Adrenal gland (tissue), 12 donors: ENCODE results near the gene NEK7. TPM values are rescaled to one million over a fixed set of nuclear protein-coding genes. Genes with fewer than 3 reads are reported as not detected.
A peak's percentile ranks its signal among the peaks of the same experiment; 100 is the strongest.

Experiments used
- DNase-seq, 7 donors: peaks; one replicate each; pipeline ENCODE4 v3.0.0-alpha.2; 2019 to 2020
- H3K27ac ChIP-seq, 5 donors: fragments of 200-600 bp; sonication (generic) in 4 of 5; 1 replicate in 3 of 5; 2 replicates in 2 of 5; pipeline versions ENCODE4 v1.5.1 to v1.8.0; 2016 to 2020; ENCODE audit warnings: mild to moderate bottlenecking in 1 of 5
- H3K27me3 ChIP-seq: fragments of 200-600 bp; 2 replicates; pipeline ENCODE4 v1.8.0; 2021
- H3K36me3 ChIP-seq, 2 donors: fragments of 200-600 bp; replicated peaks in 1 of 2; 1 replicate in 1 of 2; 2 replicates in 1 of 2; pipeline versions ENCODE4 v1.5.1 to v1.8.0; 2018 to 2022
- H3K4me1 ChIP-seq, 2 donors: fragments of 200-600 bp; replicated peaks in 1 of 2; 1 replicate in 1 of 2; 2 replicates in 1 of 2; pipeline versions ENCODE4 v1.5.1 to v1.8.0; 2018 to 2021
- H3K4me3 ChIP-seq, 4 donors: fragments of 200-600 bp; sonication (generic) in 3 of 4; one replicate each; pipeline ENCODE4 v1.5.1; 2016 to 2018
- H3K9me3 ChIP-seq, 3 donors: fragments of 200-600 bp; sonication (generic) in 1 of 3; replicated peaks in 1 of 3; 1 replicate in 2 of 3; 2 replicates in 1 of 3; pipeline versions ENCODE4 v1.5.1 to v1.8.0; 2016 to 2021
- POLR2A ChIP-seq, 2 donors: fragments of 450-650 bp; IDR thresholded peaks; one replicate each; pipeline ENCODE4 v1.6.1; 2017; ENCODE audit warnings: antibody characterized with exemption in 2 of 2, mild to moderate bottlenecking in 2 of 2, moderate library complexity in 1 of 2
- WGBS, 4 donors: extraction: QIAGEN DNeasy Blood & Tissue Kit in 2 of 4; methylation state at CpG; one replicate each; pipeline versions ENCODE4 v1.1.5 to v1.1.7; 2013 to 2017; 5-methylcytosine and 5-hydroxymethylcytosine counted together
- intact Hi-C, 2 donors: fragments of 100-400 bp; cut with DNase I; formaldehyde crosslinking; loops; one replicate each; pipeline versions ENCODE4 v1.14.1 to v1.15.0; 2022 to 2023
- polyA plus RNA-seq, 3 donors: library from polyadenylated mRNA; stranded (reverse); fragments of 200-250 nt in 2 of 3; fragments of 350-450 nt in 1 of 3; fragmentation: Illumina TruSeq in 1 of 3; extraction: RNeasy Lipid Tissue Mini Kit (QIAGEN cat#74804) in 1 of 3; gene quantifications; one replicate each; pipeline ENCODE4 v1.2.3, GENCODE V29; 2013 to 2014
- total RNA-seq, 9 donors: library from RNA; depleted of rRNA in 4 of 9; stranded (reverse); fragments of >200 nt in 4 of 9; fragments of 120-200 nt in 1 of 9; fragmentation: NEBNext Ultra II Directional in 1 of 9; extraction: Animal tissue kit (Norgen Biotek cat#: 25700) in 1 of 9; gene quantifications; one replicate each; pipeline versions ENCODE4 v1.1.0 to v1.2.4, GENCODE V29; 2013 to 2023
- TF ChIP-seq, protein P1 (sequence below), 6 experiments: fragments of 450-650 bp in 4 of 6; fragments of 200-600 bp in 2 of 6; sonication (generic) in 1 of 6; IDR thresholded peaks; 1 replicate in 5 of 6; 2 replicates in 1 of 6; pipeline versions ENCODE4 v1.5.1 to v1.8.0; 2016 to 2021; ENCODE audit warnings: antibody characterized with exemption in 6 of 6, mild to moderate bottlenecking in 2 of 6, moderate library complexity in 1 of 6
- donor health status: healthy with polysubstance abuse.
- donor health status: Bipolar disorder and iron deficiency.
- donor health status: DM: yes; HTN: yes; CAD: no.
- donor health status: DM: no; HTN: no; CAD: no.
- donor health status: DM: no; HTN: no; CAD: no.
- donor health status: DM: yes; HTN: yes; CAD: no.

Gene NEK7
- total and polyA plus RNA-seq, 12 donors, result 34.0 to 270 (median 148) TPM

- Histone ChIP-seq H3K36me3 (no peaks in the 10 kb centered on the region), H3K9me3 (no peaks in the 10 kb centered on the region), H3K27me3 (no peaks in the 10 kb centered on the region), H3K27ac (peak overlapping the region; percentile 88 to 98 (median 93)), H3K4me1 (peaks cover 20 to 49% of the 10 kb centered on the region in 2 donors), H3K4me3 (peak overlapping the region; percentile 31 to 99 (median 98))
- intact Hi-C loops, result loop anchor here in 1 of 2 donors (5.0 to 10.0 kb wide), 2 partner anchors 72 to 206 kb away; no protein-coding TSS in a partner anchor
- peak; percentile 20 to 80 for TF ChIP-seq POLR2A (IDR thresholded peaks at IDR 0.05)
- TF ChIP-seq, protein P1, sequence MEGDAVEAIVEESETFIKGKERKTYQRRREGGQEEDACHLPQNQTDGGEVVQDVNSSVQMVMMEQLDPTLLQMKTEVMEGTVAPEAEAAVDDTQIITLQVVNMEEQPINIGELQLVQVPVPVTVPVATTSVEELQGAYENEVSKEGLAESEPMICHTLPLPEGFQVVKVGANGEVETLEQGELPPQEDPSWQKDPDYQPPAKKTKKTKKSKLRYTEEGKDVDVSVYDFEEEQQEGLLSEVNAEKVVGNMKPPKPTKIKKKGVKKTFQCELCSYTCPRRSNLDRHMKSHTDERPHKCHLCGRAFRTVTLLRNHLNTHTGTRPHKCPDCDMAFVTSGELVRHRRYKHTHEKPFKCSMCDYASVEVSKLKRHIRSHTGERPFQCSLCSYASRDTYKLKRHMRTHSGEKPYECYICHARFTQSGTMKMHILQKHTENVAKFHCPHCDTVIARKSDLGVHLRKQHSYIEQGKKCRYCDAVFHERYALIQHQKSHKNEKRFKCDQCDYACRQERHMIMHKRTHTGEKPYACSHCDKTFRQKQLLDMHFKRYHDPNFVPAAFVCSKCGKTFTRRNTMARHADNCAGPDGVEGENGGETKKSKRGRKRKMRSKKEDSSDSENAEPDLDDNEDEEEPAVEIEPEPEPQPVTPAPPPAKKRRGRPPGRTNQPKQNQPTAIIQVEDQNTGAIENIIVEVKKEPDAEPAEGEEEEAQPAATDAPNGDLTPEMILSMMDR (IDR thresholded peaks at IDR 0.05), result peak in 1 of 6 experiments; percentile 6
- WGBS, 4 donors, result 0 to 3% (median 1%) methylated on average over 23 to 37 of the region's 37 CpGs
- DNase-seq, result peak; percentile 90 to 94 (median 93)
Observed at GRCh38 chr1:198158735-198159589, 2.2 kb downstream of the NEK7 start.

- H3K27ac ChIP-seq, result peak overlapping the region in 2 of 5 donors; percentile 92 to 98
- peaks cover 20 to 49% of the 10 kb centered on the region in 2 donors for H3K4me1 ChIP-seq
- H3K36me3 ChIP-seq, result no peaks in the 10 kb centered on the region
- intact Hi-C loops, result no loop called here
- H3K4me3 ChIP-seq, result peak overlapping the region in 1 of 4 donors; percentile 98
- no peak for TF ChIP-seq POLR2A (IDR thresholded peaks at IDR 0.05)
- TF ChIP-seq, protein P1 (IDR thresholded peaks at IDR 0.05), result no peak
- H3K9me3 ChIP-seq, result no peaks in the 10 kb centered on the region
- no peak for DNase-seq
- WGBS, 4 donors, result 45 to 55% (median 48%) methylated on average over 7 of the region's 7 CpGs
- H3K27me3 ChIP-seq, result no peaks in the 10 kb centered on the region
Observed at GRCh38 chr1:198160222-198160621, 3.4 kb downstream of the NEK7 start.

- H3K4me1 ChIP-seq, result peaks cover 25 to 57% of the 10 kb centered on the region in 2 donors
- H3K27me3 ChIP-seq, result no peaks in the 10 kb centered on the region
- H3K27ac ChIP-seq, result peak overlapping the region in 2 of 5 donors; percentile 30 to 98
- DNase-seq, result no peak
- no peaks in the 10 kb centered on the region for H3K36me3 ChIP-seq
- WGBS, 4 donors, result 93 to 96% (median 96%) methylated on average over 4 of the region's 4 CpGs
- H3K9me3 ChIP-seq, result no peaks in the 10 kb centered on the region
- TF ChIP-seq, protein P1 (IDR thresholded peaks at IDR 0.05), result no peak
- no peak for TF ChIP-seq POLR2A (IDR thresholded peaks at IDR 0.05)
- peak overlapping the region in 1 of 4 donors; percentile 14 for H3K4me3 ChIP-seq
- intact Hi-C loops, result no loop called here
Observed at GRCh38 chr1:198160946-198161614, 4.3 kb downstream of the NEK7 start.

DNA sequence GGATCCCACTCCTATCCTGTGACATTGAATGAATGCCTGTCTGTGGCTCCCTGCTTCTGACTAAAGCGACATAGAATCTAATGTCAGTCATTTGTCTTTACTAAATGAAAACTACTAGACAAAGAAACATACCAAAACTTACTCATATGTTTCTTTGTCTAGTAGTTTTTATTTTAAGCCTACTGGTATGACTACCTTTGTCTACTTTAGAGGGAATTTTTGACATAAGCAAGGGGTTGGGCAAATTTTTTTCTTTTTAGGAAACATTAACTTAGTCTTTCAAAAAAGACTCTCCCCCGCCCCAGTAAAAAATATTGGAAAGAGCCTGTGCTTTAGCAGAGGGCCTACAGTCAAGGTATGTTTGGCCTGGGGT is 4.9 kb downstream of the NEK7 start:
- intact Hi-C loops, result no loop called here
- Histone ChIP-seq H3K4me1 (peaks cover 29 to 64% of the 10 kb centered on the region in 2 donors), H3K27me3 (no peaks in the 10 kb centered on the region), H3K4me3 (no peak overlapping the region), H3K27ac (peak overlapping the region; percentile 5 to 98 (median 34)), H3K36me3 (no peaks in the 10 kb centered on the region), H3K9me3 (no peaks in the 10 kb centered on the region)
- TF ChIP-seq, protein P1 (IDR thresholded peaks at IDR 0.05), result no peak
- no peak for TF ChIP-seq POLR2A (IDR thresholded peaks at IDR 0.05)
- DNase-seq, result no peak
- WGBS, 4 donors, result 89 to 98% (median 93%) methylated on average over 2 of the region's 2 CpGs
